Measurements from ENCODE around the gene DNAJC5G.
"Not testable (repeated sequence)": the region's sequence is repeated elsewhere in the genome, so short reads cannot be mapped to it uniquely, and the experiment has no call there.

Gene DNAJC5G

GRCh38 chr2:27255187-27255586 is 20.0 kb upstream of the DNAJC5G start:
- no peak for DNase-seq (ENCODE audit: low read depth)

GRCh38 chr2:27255660-27256059 is 19.6 kb upstream of the DNAJC5G start:
- peak; percentile 40 for DNase-seq (ENCODE audit: low read depth)

GRCh38 chr2:27256855-27257454 is 18.3 kb upstream of the DNAJC5G start:
- DNase-seq (ENCODE audit: low read depth), result no peak

- DNase-seq (ENCODE audit: low read depth), result no peak
Measured at GRCh38 chr2:27258051-27258450, 17.2 kb upstream of the DNAJC5G start.

- DNase-seq (ENCODE audit: low read depth), result no peak
Measured at GRCh38 chr2:27261241-27261925, 13.8 kb upstream of the DNAJC5G start.

GRCh38 chr2:27261926-27262298 is 13.3 kb upstream of the DNAJC5G start:
- DNase-seq (ENCODE audit: low read depth), result no peak

- DNase-seq (ENCODE audit: low read depth), result no peak
Measured at GRCh38 chr2:27262379-27263286, 12.6 kb upstream of the DNAJC5G start, which contains the start of gene SLC30A3. Gene SLC30A3 (minus strand): TSS chr2:27263047. CDS start chr2:27262906, 141 bp downstream.

- DNase-seq (ENCODE audit: low read depth), result no peak
Measured at GRCh38 chr2:27263287-27264252, 11.7 kb upstream of the DNAJC5G start.

GRCh38 chr2:27264253-27264752 is 10.9 kb upstream of the DNAJC5G start:
- no peak for DNase-seq (ENCODE audit: low read depth)

- DNase-seq (ENCODE audit: low read depth), result no peak
Measured at GRCh38 chr2:27264753-27265535, 10.3 kb upstream of the DNAJC5G start.

GRCh38 chr2:27265536-27265870 is 9.7 kb upstream of the DNAJC5G start:
- DNase-seq (ENCODE audit: low read depth), result no peak

- not testable (repeated sequence) for DNase-seq (ENCODE audit: low read depth)
Measured at GRCh38 chr2:27268296-27268695, 6.9 kb upstream of the DNAJC5G start.

- no peak for DNase-seq (ENCODE audit: low read depth)
Measured at GRCh38 chr2:27270131-27270530, 5.1 kb upstream of the DNAJC5G start.

GRCh38 chr2:27270670-27271069 is 4.6 kb upstream of the DNAJC5G start:
- DNase-seq (ENCODE audit: low read depth), result no peak

- no peak for DNase-seq (ENCODE audit: low read depth)
Measured at GRCh38 chr2:27271631-27272340, 3.4 kb upstream of the DNAJC5G start.

GRCh38 chr2:27272537-27273522 is 2.4 kb upstream of the DNAJC5G start:
- DNase-seq (ENCODE audit: low read depth), result not testable (repeated sequence)

- DNase-seq (ENCODE audit: low read depth), result no peak
Measured at GRCh38 chr2:27278010-27278409, 2.8 kb downstream of the DNAJC5G start.

- no peak for DNase-seq (ENCODE audit: low read depth)
Measured at GRCh38 chr2:27280826-27281225, 5.6 kb downstream of the DNAJC5G start.

GRCh38 chr2:27281442-27281841 is 6.2 kb downstream of the DNAJC5G start:
- DNase-seq (ENCODE audit: low read depth), result no peak

Data from HS-5 (cell line).